ENCODE data around the gene TOPBP1.
A peak's percentile ranks its signal among the peaks of the same experiment; 100 is the strongest.
"Not testable (repeated sequence)": the region's sequence is repeated elsewhere in the genome, so short reads cannot be mapped to it uniquely, and the experiment has no call there.

Gene TOPBP1

GRCh38 chr3:133574260-133574881 lies 87.4 kb downstream of the TOPBP1 start:
- no peak for DNase-seq (ENCODE audit: low read depth, low spot score)

GRCh38 chr3:133573629-133574194 lies 88.0 kb downstream of the TOPBP1 start, which contains the start of gene CDV3:
CDV3 (plus strand) TSS chr3:133573686; CDS start chr3:133574045, 359 bp downstream.
- peak within 1 kb of the TSS; percentile 97 for H3K27ac ChIP-seq
- no peak for DNase-seq (ENCODE audit: low read depth, low spot score)

More at GRCh38 chr3:133574260-133574881, 87.4 kb downstream of the TOPBP1 start:
- H3K27ac ChIP-seq = peak overlapping the region; percentile 97

GRCh38 chr3:133573054-133573628 lies 88.6 kb downstream of the TOPBP1 start:
- peak; percentile 99 for DNase-seq (ENCODE audit: low read depth, low spot score)
- peak overlapping the region; percentile 97 for H3K27ac ChIP-seq

GRCh38 chr3:133572158-133573053 lies 89.3 kb downstream of the TOPBP1 start:
- H3K27ac ChIP-seq = peak overlapping the region; percentile 97
- no peak for DNase-seq (ENCODE audit: low read depth, low spot score)

- DNase-seq (ENCODE audit: low read depth, low spot score) = no peak
- H3K27ac ChIP-seq = peak overlapping the region; percentile 97
These were observed 90.8 kb downstream of the TOPBP1 start for GRCh38 chr3:133570937-133571320.

GRCh38 chr3:133570139-133570936 lies 91.4 kb downstream of the TOPBP1 start:
- peak overlapping the region; percentile 97 for H3K27ac ChIP-seq
- DNase-seq (ENCODE audit: low read depth, low spot score) = no peak

- DNase-seq (ENCODE audit: low read depth, low spot score) = peak; percentile 58
- peak overlapping the region; percentile 97 for H3K27ac ChIP-seq
These were observed 93.3 kb downstream of the TOPBP1 start for GRCh38 chr3:133568294-133569014.

GRCh38 chr3:133563816-133564215 lies 97.9 kb downstream of the TOPBP1 start:
- H3K27ac ChIP-seq = no peak overlapping the region
- no peak for DNase-seq (ENCODE audit: low read depth, low spot score)

GRCh38 chr3:133563186-133563591 lies 98.6 kb downstream of the TOPBP1 start:
- no peak for DNase-seq (ENCODE audit: low read depth, low spot score)
- H3K27ac ChIP-seq = no peak overlapping the region

GRCh38 chr3:133562376-133562775 lies 99.4 kb downstream of the TOPBP1 start:
- no peak for DNase-seq (ENCODE audit: low read depth, low spot score)
- no peak overlapping the region for H3K27ac ChIP-seq

- DNase-seq (ENCODE audit: low read depth, low spot score) = no peak
- no peak overlapping the region for H3K27ac ChIP-seq
These were observed 100.1 kb downstream of the TOPBP1 start for GRCh38 chr3:133561679-133562078.

- H3K27ac ChIP-seq; DNase-seq (ENCODE audit: low read depth, low spot score): not testable (repeated sequence)
These were observed 110.2 kb downstream of the TOPBP1 start for GRCh38 chr3:133551589-133551988.
